Vein endothelial cell (primary cell): ENCODE measurements around the gene ABCA6. TPM values are rescaled to one million over a fixed set of nuclear protein-coding genes. Genes with fewer than 3 reads are reported as not detected.

Source experiments
- small RNA-seq: library from RNA; depleted of rRNA; stranded (forward); fragments of <200 nt; gene quantifications from one replicate; pipeline ENCODE3, GENCODE V24; 2012
- total RNA-seq: library from RNA; depleted of rRNA; stranded (reverse); fragments of >200 nt; gene quantifications from 2 replicates; pipeline ENCODE4 v1.2.3, GENCODE V29; 2012

ABCA6 gene
- 34.3 and 51.7 TPM in 2 replicates for total RNA-seq

GRCh38 chr17:69141431-69142174, at the start of gene ABCA6:
Gene ABCA6, minus strand, starts transcription at chr17:69141895. Its CDS starts 1,192 bp downstream, at chr17:69140703.

GRCh38 chr17:69060822-69061221, 80.9 kb downstream of the ABCA6 start, which contains the start of gene ABCA9:
Gene ABCA9, minus strand, starts transcription at chr17:69060927. Its CDS starts 9,801 bp downstream, at chr17:69051126.

Small RNAs within 50 kb of the gene (small RNA-seq; reads per million reads assigned to genes)
- gene MIR4524B = not detected

Other genes starting within 250 kb of the ABCA6 start
- gene ABCA8, start 186.5 kb downstream of the ABCA6 start, total RNA-seq = 1.3 and 1.4 TPM in 2 replicates
- gene ABCA9, start 81.0 kb downstream of the ABCA6 start, total RNA-seq = 6.4 and 8.5 TPM in 2 replicates
- gene ABCA10, start 86.9 kb upstream of the ABCA6 start, total RNA-seq = 0.98 and 2.5 TPM in 2 replicates
- gene ABCA5, start 185.2 kb upstream of the ABCA6 start, total RNA-seq = 21.6 and 23.5 TPM in 2 replicates